HPDE6-E6E7 (cell line): ENCODE data around the gene AP1G2.

ENCODE experiments used
- DNase-seq: peaks from one replicate; pipeline ENCODE4 v3.0.0; 2011; ENCODE audit warnings: missing footprints; ENCODE audit errors: extremely low spot score

Gene AP1G2

GRCh38 chr14:23514644-23514957 lies 53.0 kb downstream of the AP1G2 start:
- DNase-seq: no peak

- DNase-seq: no peak
These were observed 53.6 kb downstream of the AP1G2 start for GRCh38 chr14:23513818-23514643.

- no peak for DNase-seq
These were observed 54.4 kb downstream of the AP1G2 start for GRCh38 chr14:23513005-23513817.

- DNase-seq: no peak
These were observed 55.4 kb downstream of the AP1G2 start for GRCh38 chr14:23512156-23512555.
